ENCODE data around the gene CARMIL1.
A peak's percentile ranks its signal among the peaks of the same experiment; 100 is the strongest.
"Not testable (repeated sequence)": the region's sequence is repeated elsewhere in the genome, so short reads cannot be mapped to it uniquely, and the experiment has no call there.

Gene CARMIL1

GRCh38 chr6:25298523-25298865 lies 19.3 kb downstream of the CARMIL1 start:
- H3K4me3 ChIP-seq (ENCODE audit: insufficient read depth in 1 of 2, low read depth in 1 of 2, low read length in 2 of 2); H2BK15ac ChIP-seq (ENCODE audit: low read depth, poor library complexity, severe bottlenecking); H3K4ac ChIP-seq (ENCODE audit: low read depth in 1 of 2, low read length in 2 of 2); H4K8ac ChIP-seq (ENCODE audit: low read length); H3K14ac ChIP-seq (ENCODE audit: low read length in 2 of 2); H2BK120ac ChIP-seq (ENCODE audit: low read depth, low read length); H3K4me1 ChIP-seq (ENCODE audit: control insufficient read depth, insufficient read depth, low read depth, low read length); H3K27ac ChIP-seq (ENCODE audit: low read length, poor library complexity, severe bottlenecking); H3K4me2 ChIP-seq (ENCODE audit: low read length, poor library complexity, severe bottlenecking); H3K18ac ChIP-seq (ENCODE audit: low read depth in 1 of 2, low read length in 2 of 2); H2AFZ ChIP-seq (ENCODE audit: low read depth, low read length); DNase-seq; H3K9me3 ChIP-seq (ENCODE audit: control insufficient read depth, low read length); H3K23ac ChIP-seq (ENCODE audit: low read length in 2 of 2); H3K9ac ChIP-seq (ENCODE audit: low read length); H3K36me3 ChIP-seq (ENCODE audit: control insufficient read depth in 1 of 2, insufficient read depth in 2 of 2, low read depth in 1 of 2, low read length in 2 of 2); H2BK12ac ChIP-seq (ENCODE audit: low read length in 2 of 2); H2BK5ac ChIP-seq (ENCODE audit: low read depth, low read length, poor library complexity, severe bottlenecking); H2AK5ac ChIP-seq (ENCODE audit: low read length, severe bottlenecking); H3K27me3 ChIP-seq (ENCODE audit: control insufficient read depth in 1 of 2, insufficient read depth in 1 of 2, low read length in 2 of 2); H4K91ac ChIP-seq (ENCODE audit: low read length): not testable (repeated sequence)
- 97% methylated on average over 6 of the region's 8 CpGs for WGBS
- H3K79me1 ChIP-seq (replicated peaks; ENCODE audit: low read length, poor library complexity, severe bottlenecking): peaks cover 39% of the 10 kb centered on the region

GRCh38 chr6:25301362-25301761 lies 22.2 kb downstream of the CARMIL1 start:
- Histone ChIP-seq H3K18ac (ENCODE audit: low read depth in 1 of 2, low read length in 2 of 2) (no peak overlapping the region), H3K4me3 (ENCODE audit: insufficient read depth in 1 of 2, low read depth in 1 of 2, low read length in 2 of 2) (no peak overlapping the region), H2AFZ (ENCODE audit: low read depth, low read length) (no peak overlapping the region), H3K27me3 (ENCODE audit: control insufficient read depth in 1 of 2, insufficient read depth in 1 of 2, low read length in 2 of 2) (no peaks in the 10 kb centered on the region), H3K27ac (ENCODE audit: low read length, poor library complexity, severe bottlenecking) (no peak overlapping the region), H3K4ac (ENCODE audit: low read depth in 1 of 2, low read length in 2 of 2) (no peak overlapping the region), H2BK15ac (ENCODE audit: low read depth, poor library complexity, severe bottlenecking) (no peak overlapping the region), H3K14ac (ENCODE audit: low read length in 2 of 2) (no peak overlapping the region), H3K4me1 (ENCODE audit: control insufficient read depth, insufficient read depth, low read depth, low read length) (peaks cover 3% of the 10 kb centered on the region), H4K91ac (ENCODE audit: low read length) (no peak overlapping the region), H3K9ac (ENCODE audit: low read length) (no peak overlapping the region), H3K79me1 (replicated peaks; ENCODE audit: low read length, poor library complexity, severe bottlenecking) (peaks cover 34% of the 10 kb centered on the region), H2BK12ac (ENCODE audit: low read length in 2 of 2) (no peak overlapping the region), H4K8ac (ENCODE audit: low read length) (no peak overlapping the region), H2BK120ac (ENCODE audit: low read depth, low read length) (no peak overlapping the region), H3K23ac (ENCODE audit: low read length in 2 of 2) (no peak overlapping the region), H2BK5ac (ENCODE audit: low read depth, low read length, poor library complexity, severe bottlenecking) (no peak overlapping the region), H2AK5ac (ENCODE audit: low read length, severe bottlenecking) (no peak overlapping the region), H3K9me3 (ENCODE audit: control insufficient read depth, low read length) (no peaks in the 10 kb centered on the region), H3K36me3 (ENCODE audit: control insufficient read depth in 1 of 2, insufficient read depth in 2 of 2, low read depth in 1 of 2, low read length in 2 of 2) (no peaks in the 10 kb centered on the region), H3K4me2 (ENCODE audit: low read length, poor library complexity, severe bottlenecking) (no peak overlapping the region)
- 94% methylated on average over 2 of the region's 3 CpGs for WGBS
- DNase-seq: no peak

- peaks cover 3% of the 10 kb centered on the region for H3K4me1 ChIP-seq (ENCODE audit: control insufficient read depth, insufficient read depth, low read depth, low read length)
- peak overlapping the region; percentile 35 for H2BK5ac ChIP-seq (ENCODE audit: low read depth, low read length, poor library complexity, severe bottlenecking)
- H3K4ac ChIP-seq (ENCODE audit: low read depth in 1 of 2, low read length in 2 of 2): no peak overlapping the region
- H2BK120ac ChIP-seq (ENCODE audit: low read depth, low read length): no peak overlapping the region
- no peak overlapping the region for H4K8ac ChIP-seq (ENCODE audit: low read length)
- H3K9ac ChIP-seq (ENCODE audit: low read length): peak overlapping the region; percentile 45
- no peak overlapping the region for H2BK15ac ChIP-seq (ENCODE audit: low read depth, poor library complexity, severe bottlenecking)
- H3K4me2 ChIP-seq (ENCODE audit: low read length, poor library complexity, severe bottlenecking): no peak overlapping the region
- H2AK5ac ChIP-seq (ENCODE audit: low read length, severe bottlenecking): no peak overlapping the region
- no peak overlapping the region for H2AFZ ChIP-seq (ENCODE audit: low read depth, low read length)
- no peak overlapping the region for H4K91ac ChIP-seq (ENCODE audit: low read length)
- H3K14ac ChIP-seq (ENCODE audit: low read length in 2 of 2): no peak overlapping the region
- no peaks in the 10 kb centered on the region for H3K27me3 ChIP-seq (ENCODE audit: control insufficient read depth in 1 of 2, insufficient read depth in 1 of 2, low read length in 2 of 2)
- no peaks in the 10 kb centered on the region for H3K9me3 ChIP-seq (ENCODE audit: control insufficient read depth, low read length)
- H3K23ac ChIP-seq (ENCODE audit: low read length in 2 of 2): no peak overlapping the region
- no peak overlapping the region for H3K18ac ChIP-seq (ENCODE audit: low read depth in 1 of 2, low read length in 2 of 2)
- H2BK12ac ChIP-seq (ENCODE audit: low read length in 2 of 2): no peak overlapping the region
- DNase-seq: no peak
- H3K36me3 ChIP-seq (ENCODE audit: control insufficient read depth in 1 of 2, insufficient read depth in 2 of 2, low read depth in 1 of 2, low read length in 2 of 2): no peaks in the 10 kb centered on the region
- H3K4me3 ChIP-seq (ENCODE audit: insufficient read depth in 1 of 2, low read depth in 1 of 2, low read length in 2 of 2): peak overlapping the region in 1 of 2 experiments; percentile 58
- 48% methylated on average over 1 of the region's 1 CpG for WGBS
- H3K27ac ChIP-seq (ENCODE audit: low read length, poor library complexity, severe bottlenecking): peak overlapping the region; percentile 31
- peaks cover 31% of the 10 kb centered on the region for H3K79me1 ChIP-seq (replicated peaks; ENCODE audit: low read length, poor library complexity, severe bottlenecking)
These were observed 23.0 kb downstream of the CARMIL1 start for GRCh38 chr6:25302151-25302550.

- Histone ChIP-seq H3K4ac (ENCODE audit: low read depth in 1 of 2, low read length in 2 of 2) (no peak overlapping the region), H2BK12ac (ENCODE audit: low read length in 2 of 2) (no peak overlapping the region), H2BK15ac (ENCODE audit: low read depth, poor library complexity, severe bottlenecking) (no peak overlapping the region), H2BK5ac (ENCODE audit: low read depth, low read length, poor library complexity, severe bottlenecking) (peak overlapping the region; percentile 35), H4K91ac (ENCODE audit: low read length) (no peak overlapping the region), H3K4me2 (ENCODE audit: low read length, poor library complexity, severe bottlenecking) (no peak overlapping the region), H3K27me3 (ENCODE audit: control insufficient read depth in 1 of 2, insufficient read depth in 1 of 2, low read length in 2 of 2) (no peaks in the 10 kb centered on the region), H2AFZ (ENCODE audit: low read depth, low read length) (no peak overlapping the region), H2BK120ac (ENCODE audit: low read depth, low read length) (no peak overlapping the region), H3K14ac (ENCODE audit: low read length in 2 of 2) (no peak overlapping the region), H3K27ac (ENCODE audit: low read length, poor library complexity, severe bottlenecking) (peak overlapping the region; percentile 31), H3K4me1 (ENCODE audit: control insufficient read depth, insufficient read depth, low read depth, low read length) (peaks cover 3% of the 10 kb centered on the region), H3K4me3 (ENCODE audit: insufficient read depth in 1 of 2, low read depth in 1 of 2, low read length in 2 of 2) (peak overlapping the region in 1 of 2 experiments; percentile 58), H3K9ac (ENCODE audit: low read length) (peak overlapping the region; percentile 45), H3K9me3 (ENCODE audit: control insufficient read depth, low read length) (no peaks in the 10 kb centered on the region), H3K23ac (ENCODE audit: low read length in 2 of 2) (no peak overlapping the region), H3K36me3 (ENCODE audit: control insufficient read depth in 1 of 2, insufficient read depth in 2 of 2, low read depth in 1 of 2, low read length in 2 of 2) (no peaks in the 10 kb centered on the region), H2AK5ac (ENCODE audit: low read length, severe bottlenecking) (no peak overlapping the region), H3K79me1 (replicated peaks; ENCODE audit: low read length, poor library complexity, severe bottlenecking) (peaks cover 28% of the 10 kb centered on the region), H3K18ac (ENCODE audit: low read depth in 1 of 2, low read length in 2 of 2) (no peak overlapping the region), H4K8ac (ENCODE audit: low read length) (no peak overlapping the region)
- 1% methylated on average over 5 of the region's 6 CpGs for WGBS
- DNase-seq: peak; percentile 80
These were observed 23.5 kb downstream of the CARMIL1 start for GRCh38 chr6:25302677-25303128.
